ENCODE data around the gene SLC35C1. TPM values are rescaled to one million over a fixed set of nuclear protein-coding genes. Genes with fewer than 3 reads are reported as not detected.
A peak's percentile ranks its signal among the peaks of the same experiment; 100 is the strongest.

SLC35C1 gene
- total and polyA plus RNA-seq, 2 donors (not counting 3 experiments of a cell fraction or from before 2014, with no cell fraction given), result 8.5 to 19.8 TPM

DNA sequence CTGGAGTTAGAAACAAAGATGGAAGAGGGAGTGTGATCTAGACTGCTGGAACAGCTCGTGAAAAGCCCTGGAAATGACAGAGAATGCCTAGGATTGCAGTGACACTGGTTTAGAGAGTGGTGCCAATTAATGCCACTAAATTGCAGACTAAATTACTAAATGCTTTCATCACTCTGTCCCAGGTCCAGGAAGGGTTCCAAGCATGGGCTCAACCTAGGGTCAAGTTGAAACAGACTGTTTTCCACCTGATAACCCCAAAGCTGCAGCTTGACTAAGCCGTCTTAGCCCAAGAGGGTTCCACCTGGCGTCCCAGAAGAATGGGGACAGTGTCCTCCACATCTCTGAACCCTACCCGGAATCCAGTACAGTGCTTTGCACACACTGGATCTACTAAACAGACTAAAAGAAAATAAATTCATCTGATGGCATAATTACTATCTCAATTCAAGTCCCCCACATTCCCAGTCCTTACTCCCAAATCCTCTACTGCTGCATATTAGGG, 41.3 kb downstream of the SLC35C1 start:
- intact Hi-C loops (cut with micrococcal nuclease), result loop anchor here (2.0 to 10.0 kb wide), 2 partner anchors 73 to 469 kb away; no protein-coding TSS in a partner anchor
- Histone ChIP-seq H3K27ac (ENCODE audit: insufficient read depth, low read depth, low read length) (no peak overlapping the region), H3K4me3 (replicated peaks in 1 of 3; ENCODE audit: insufficient read depth in 1 of 3, low read depth in 1 of 3, low read length in 3 of 3) (no peak overlapping the region), H3K4me2 (ENCODE audit: insufficient read depth, low read length) (no peak overlapping the region), H4K20me1 (replicated peaks; ENCODE audit: control insufficient read depth, extremely low read depth, insufficient read depth, low read length) (no peaks in the 10 kb centered on the region), H3K9me1 (replicated peaks; ENCODE audit: control insufficient read depth, extremely low read depth, insufficient read depth, low read length) (no peaks in the 10 kb centered on the region), H3K4me1 (ENCODE audit: control insufficient read depth, extremely low read depth, insufficient read depth, low read length) (peaks cover 13% of the 10 kb centered on the region), H3K36me3 (ENCODE audit: control insufficient read depth in 2 of 2, extremely low read depth in 1 of 2, insufficient read depth in 2 of 2, low read length in 2 of 2) (no peaks in the 10 kb centered on the region), H3K79me2 (ENCODE audit: control insufficient read depth, insufficient read depth, low read length) (peaks cover 9% of the 10 kb centered on the region), H3K9me3 (replicated peaks; ENCODE audit: control insufficient read depth, insufficient read depth, low read length) (no peaks in the 10 kb centered on the region), H3K9ac (replicated peaks; ENCODE audit: extremely low read depth, insufficient read depth, low read length) (no peak overlapping the region), H3K27me3 (ENCODE audit: control insufficient read depth in 2 of 2, insufficient read depth in 2 of 2, low read length in 2 of 2) (peaks cover 11 to 15% of the 10 kb centered on the region in 2 experiments), H2AFZ (ENCODE audit: low read depth, low read length) (no peak overlapping the region)
- POLR2A ChIA-PET, result interaction anchor here (0.8 kb wide), 1 partner anchor 72 kb away, joined by 4 read pairs; no protein-coding TSS in a partner anchor
- DNase-seq (ENCODE audit: low read depth, low spot score), result no peak
- no TSS peak for BruUV-seq (replicated peaks)
- CTCF ChIA-PET, result interaction anchor here (0.9 to 1.5 kb wide), 3 partner anchors 10 to 75 kb away, joined by 3 to 5 read pairs (median 3); no protein-coding TSS in a partner anchor
- FAIRE-seq, result no peak
- dilution Hi-C loops (cut with MboI; ENCODE audit: extremely low pct_ligation_motif_present, low sequenced_read_pairs), result no loop called here
- peak; percentile 41 for TF ChIP-seq EZH2 (IDR thresholded peaks at IDR 0.05; ENCODE audit: borderline replicate concordance, low read depth, low read length, severe bottlenecking)
- TF ChIP-seq, protein P1, sequence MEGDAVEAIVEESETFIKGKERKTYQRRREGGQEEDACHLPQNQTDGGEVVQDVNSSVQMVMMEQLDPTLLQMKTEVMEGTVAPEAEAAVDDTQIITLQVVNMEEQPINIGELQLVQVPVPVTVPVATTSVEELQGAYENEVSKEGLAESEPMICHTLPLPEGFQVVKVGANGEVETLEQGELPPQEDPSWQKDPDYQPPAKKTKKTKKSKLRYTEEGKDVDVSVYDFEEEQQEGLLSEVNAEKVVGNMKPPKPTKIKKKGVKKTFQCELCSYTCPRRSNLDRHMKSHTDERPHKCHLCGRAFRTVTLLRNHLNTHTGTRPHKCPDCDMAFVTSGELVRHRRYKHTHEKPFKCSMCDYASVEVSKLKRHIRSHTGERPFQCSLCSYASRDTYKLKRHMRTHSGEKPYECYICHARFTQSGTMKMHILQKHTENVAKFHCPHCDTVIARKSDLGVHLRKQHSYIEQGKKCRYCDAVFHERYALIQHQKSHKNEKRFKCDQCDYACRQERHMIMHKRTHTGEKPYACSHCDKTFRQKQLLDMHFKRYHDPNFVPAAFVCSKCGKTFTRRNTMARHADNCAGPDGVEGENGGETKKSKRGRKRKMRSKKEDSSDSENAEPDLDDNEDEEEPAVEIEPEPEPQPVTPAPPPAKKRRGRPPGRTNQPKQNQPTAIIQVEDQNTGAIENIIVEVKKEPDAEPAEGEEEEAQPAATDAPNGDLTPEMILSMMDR (IDR thresholded peaks at IDR 0.05; ENCODE audit: extremely low read depth in 1 of 2, insufficient read depth in 1 of 2, low read depth in 1 of 2, low read length in 2 of 2), result no peak
